ENCODE results near the gene SLC9A7. TPM values are rescaled to one million over a fixed set of nuclear protein-coding genes. Genes with fewer than 3 reads are reported as not detected.
A peak's percentile ranks its signal among the peaks of the same experiment; 100 is the strongest.

The SLC9A7 gene
- total and polyA plus RNA-seq, 2 of the 13 experiments (the other 11 are each of a cell fraction or from before 2014, with no cell fraction given), result 5.8 to 7.2 TPM

DNA sequence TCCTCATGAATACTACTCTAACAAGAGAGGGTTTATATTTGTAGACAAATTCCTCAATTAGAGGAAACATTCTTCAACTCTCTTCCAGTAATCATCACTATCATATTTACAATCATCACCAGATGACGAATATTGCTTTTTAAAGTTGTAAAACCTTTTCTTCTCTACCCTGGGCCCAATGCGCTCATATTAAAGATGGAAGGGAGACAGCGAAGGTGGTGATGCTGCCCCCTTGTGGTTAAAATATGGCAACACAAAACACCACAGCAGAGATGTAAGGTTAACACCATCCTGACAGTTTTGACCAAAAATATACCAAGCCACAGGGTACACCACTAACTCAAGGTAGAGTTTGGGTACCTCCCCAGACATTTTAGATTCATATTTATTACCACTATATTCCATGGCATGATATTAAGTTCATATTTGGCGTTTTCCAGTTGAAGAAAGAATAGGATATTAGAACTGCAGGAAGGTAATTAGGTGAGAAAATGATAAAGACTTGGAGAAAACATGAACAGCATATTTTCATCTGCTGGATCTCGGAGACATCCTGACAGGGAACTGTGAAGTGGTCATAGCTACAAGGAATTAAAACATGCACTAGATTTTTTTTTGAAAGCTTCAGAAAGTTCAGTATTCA, 72.8 kb downstream of the SLC9A7 start:
- intact Hi-C loops (cut with micrococcal nuclease; ENCODE audit: unreplicated experiment), result loop anchor here (1.0 kb wide), 1 partner anchor 131 kb away; no protein-coding TSS in a partner anchor
- Histone ChIP-seq H3K9me3 (ENCODE audit: low read length) (no peaks in the 10 kb centered on the region), H3K27me3 (ENCODE audit: control insufficient read depth in 1 of 2, insufficient read depth in 2 of 2, low read length in 2 of 2) (no peaks in the 10 kb centered on the region), H3K79me2 (ENCODE audit: insufficient read depth, low read length) (no peaks in the 10 kb centered on the region), H3K27ac (ENCODE audit: extremely low read length, insufficient read depth, low read length) (no peak overlapping the region), H2AFZ (ENCODE audit: low read length) (no peak overlapping the region), H3K4me1 (ENCODE audit: insufficient read depth, low read length) (no peaks in the 10 kb centered on the region), H4K20me1 (ENCODE audit: insufficient read depth, low read length) (no peaks in the 10 kb centered on the region; the same call in 1 of the 2 replicates), H3K4me3 (replicated peaks in 1 of 3; ENCODE audit: insufficient read depth in 1 of 3, low read depth in 2 of 3, low read length in 3 of 3) (no peak overlapping the region), H3K9ac (ENCODE audit: insufficient read depth, low read depth, low read length) (no peak overlapping the region), H3K36me3 (replicated peaks in 1 of 2; ENCODE audit: control insufficient read depth in 1 of 2, insufficient read depth in 2 of 2, low read length in 2 of 2) (no peaks in the 10 kb centered on the region), H3K4me2 (ENCODE audit: low read depth, low read length) (no peak overlapping the region)
- BruUV-seq (replicated peaks), result no TSS peak
- ChIA-PET POLR2A (no interaction called here), CTCF (ENCODE audit: low intra/inter-chr PET ratio, low total read pairs) (interaction anchor here (1.2 kb wide), 1 partner anchor 112 kb away, joined by 3 read pairs; the partner anchor contains the start of gene CHST7)
- DNase-seq (ENCODE audit: low spot score), result peak; percentile 11
- ATAC-seq, result peak; percentile 60
- TF ChIP-seq STAG1 (CRISPR knock-in tag; IDR thresholded peaks at IDR 0.05) (peak; percentile 44), SMC3 (IDR thresholded peaks at IDR 0.05; ENCODE audit: low read length) (peak; percentile 13; the same call in 1 of the 2 replicates), MTF1 (CRISPR knock-in tag; IDR thresholded peaks at IDR 0.05) (no peak)
- TF ChIP-seq, protein P1, sequence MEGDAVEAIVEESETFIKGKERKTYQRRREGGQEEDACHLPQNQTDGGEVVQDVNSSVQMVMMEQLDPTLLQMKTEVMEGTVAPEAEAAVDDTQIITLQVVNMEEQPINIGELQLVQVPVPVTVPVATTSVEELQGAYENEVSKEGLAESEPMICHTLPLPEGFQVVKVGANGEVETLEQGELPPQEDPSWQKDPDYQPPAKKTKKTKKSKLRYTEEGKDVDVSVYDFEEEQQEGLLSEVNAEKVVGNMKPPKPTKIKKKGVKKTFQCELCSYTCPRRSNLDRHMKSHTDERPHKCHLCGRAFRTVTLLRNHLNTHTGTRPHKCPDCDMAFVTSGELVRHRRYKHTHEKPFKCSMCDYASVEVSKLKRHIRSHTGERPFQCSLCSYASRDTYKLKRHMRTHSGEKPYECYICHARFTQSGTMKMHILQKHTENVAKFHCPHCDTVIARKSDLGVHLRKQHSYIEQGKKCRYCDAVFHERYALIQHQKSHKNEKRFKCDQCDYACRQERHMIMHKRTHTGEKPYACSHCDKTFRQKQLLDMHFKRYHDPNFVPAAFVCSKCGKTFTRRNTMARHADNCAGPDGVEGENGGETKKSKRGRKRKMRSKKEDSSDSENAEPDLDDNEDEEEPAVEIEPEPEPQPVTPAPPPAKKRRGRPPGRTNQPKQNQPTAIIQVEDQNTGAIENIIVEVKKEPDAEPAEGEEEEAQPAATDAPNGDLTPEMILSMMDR (CRISPR knock-in tag; IDR thresholded peaks at IDR 0.05), result peak; percentile 67
- in situ Hi-C loops (cut with HindIII; ENCODE audit: extremely low pct_ligation_motif_present, low pct_unique_long_range_greater_than_20kb), result no loop called here
- WGBS (ENCODE audit: low lambda C conversion rate), result 33% methylated on average over 5 of the region's 5 CpGs
- FAIRE-seq, result peak; percentile 85

DNA sequence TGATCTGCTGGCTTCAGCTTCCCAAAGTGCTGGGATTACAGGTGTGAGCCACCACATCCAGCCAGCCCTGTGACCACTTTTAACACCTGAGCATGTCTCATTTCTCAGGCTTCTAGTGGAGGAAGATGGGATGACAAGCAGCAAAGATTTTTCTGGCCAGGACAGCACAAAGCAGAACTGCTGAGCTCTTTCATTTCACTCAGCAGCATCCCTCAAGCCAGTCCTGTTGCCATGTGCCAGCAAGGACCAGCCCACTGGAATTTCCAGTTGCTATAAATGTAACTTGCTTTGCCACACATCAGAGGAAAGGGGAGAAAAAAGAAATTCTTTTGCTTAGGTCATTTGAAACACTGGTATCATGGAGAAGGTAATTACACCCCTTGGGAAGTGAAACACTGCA, 75.9 kb downstream of the SLC9A7 start:
- DNase-seq (ENCODE audit: low spot score) (peak; percentile 0), FAIRE-seq (no peak), ATAC-seq (peak; percentile 57)
- Histone ChIP-seq H3K27me3 (ENCODE audit: control insufficient read depth in 1 of 2, insufficient read depth in 2 of 2, low read length in 2 of 2) (no peaks in the 10 kb centered on the region), H3K9me3 (ENCODE audit: low read length) (no peaks in the 10 kb centered on the region), H3K4me3 (replicated peaks in 1 of 3; ENCODE audit: insufficient read depth in 1 of 3, low read depth in 2 of 3, low read length in 3 of 3) (no peak overlapping the region), H2AFZ (ENCODE audit: low read length) (no peak overlapping the region), H3K79me2 (ENCODE audit: insufficient read depth, low read length) (no peaks in the 10 kb centered on the region), H3K36me3 (replicated peaks in 1 of 2; ENCODE audit: control insufficient read depth in 1 of 2, insufficient read depth in 2 of 2, low read length in 2 of 2) (no peaks in the 10 kb centered on the region), H3K27ac (ENCODE audit: extremely low read length, insufficient read depth, low read length) (no peak overlapping the region), H3K4me2 (ENCODE audit: low read depth, low read length) (no peak overlapping the region), H3K9ac (ENCODE audit: insufficient read depth, low read depth, low read length) (no peak overlapping the region), H3K4me1 (ENCODE audit: insufficient read depth, low read length) (no peaks in the 10 kb centered on the region), H4K20me1 (ENCODE audit: insufficient read depth, low read length) (no peaks in the 10 kb centered on the region; the same call in 1 of the 2 replicates)
- ChIA-PET POLR2A (no interaction called here), CTCF (ENCODE audit: low intra/inter-chr PET ratio, low total read pairs) (no interaction called here)
- BruUV-seq (replicated peaks), result no TSS peak
- TF ChIP-seq IKZF4 (CRISPR knock-in tag; IDR thresholded peaks at IDR 0.05; ENCODE audit: borderline replicate concordance, low read depth, not compliant biosample characterization), result no peak
- no peak for TF ChIP-seq ZNF720 (CRISPR knock-in tag; IDR thresholded peaks at IDR 0.05)
- TF ChIP-seq, protein P2, sequence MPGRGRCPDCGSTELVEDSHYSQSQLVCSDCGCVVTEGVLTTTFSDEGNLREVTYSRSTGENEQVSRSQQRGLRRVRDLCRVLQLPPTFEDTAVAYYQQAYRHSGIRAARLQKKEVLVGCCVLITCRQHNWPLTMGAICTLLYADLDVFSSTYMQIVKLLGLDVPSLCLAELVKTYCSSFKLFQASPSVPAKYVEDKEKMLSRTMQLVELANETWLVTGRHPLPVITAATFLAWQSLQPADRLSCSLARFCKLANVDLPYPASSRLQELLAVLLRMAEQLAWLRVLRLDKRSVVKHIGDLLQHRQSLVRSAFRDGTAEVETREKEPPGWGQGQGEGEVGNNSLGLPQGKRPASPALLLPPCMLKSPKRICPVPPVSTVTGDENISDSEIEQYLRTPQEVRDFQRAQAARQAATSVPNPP (CRISPR knock-in tag; IDR thresholded peaks at IDR 0.05), result no peak
- TF ChIP-seq ZFYVE20 (CRISPR knock-in tag; IDR thresholded peaks at IDR 0.05; ENCODE audit: borderline replicate concordance, low read depth), result no peak
- TF ChIP-seq, protein P3, sequence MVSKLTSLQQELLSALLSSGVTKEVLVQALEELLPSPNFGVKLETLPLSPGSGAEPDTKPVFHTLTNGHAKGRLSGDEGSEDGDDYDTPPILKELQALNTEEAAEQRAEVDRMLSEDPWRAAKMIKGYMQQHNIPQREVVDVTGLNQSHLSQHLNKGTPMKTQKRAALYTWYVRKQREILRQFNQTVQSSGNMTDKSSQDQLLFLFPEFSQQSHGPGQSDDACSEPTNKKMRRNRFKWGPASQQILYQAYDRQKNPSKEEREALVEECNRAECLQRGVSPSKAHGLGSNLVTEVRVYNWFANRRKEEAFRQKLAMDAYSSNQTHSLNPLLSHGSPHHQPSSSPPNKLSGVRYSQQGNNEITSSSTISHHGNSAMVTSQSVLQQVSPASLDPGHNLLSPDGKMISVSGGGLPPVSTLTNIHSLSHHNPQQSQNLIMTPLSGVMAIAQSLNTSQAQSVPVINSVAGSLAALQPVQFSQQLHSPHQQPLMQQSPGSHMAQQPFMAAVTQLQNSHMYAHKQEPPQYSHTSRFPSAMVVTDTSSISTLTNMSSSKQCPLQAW (CRISPR knock-in tag; IDR thresholded peaks at IDR 0.05), result no peak
- intact Hi-C loops (cut with micrococcal nuclease; ENCODE audit: unreplicated experiment) (no loop called here), in situ Hi-C loops (cut with HindIII; ENCODE audit: extremely low pct_ligation_motif_present, low pct_unique_long_range_greater_than_20kb) (no loop called here)

Data from HepG2 (cell line).